Measurements from ENCODE around the gene SLC5A11. TPM values are rescaled to one million over a fixed set of nuclear protein-coding genes. Genes with fewer than 3 reads are reported as not detected.

The SLC5A11 gene
- total RNA-seq, 1 experiment from 2014 or later, result not detected

DNA sequence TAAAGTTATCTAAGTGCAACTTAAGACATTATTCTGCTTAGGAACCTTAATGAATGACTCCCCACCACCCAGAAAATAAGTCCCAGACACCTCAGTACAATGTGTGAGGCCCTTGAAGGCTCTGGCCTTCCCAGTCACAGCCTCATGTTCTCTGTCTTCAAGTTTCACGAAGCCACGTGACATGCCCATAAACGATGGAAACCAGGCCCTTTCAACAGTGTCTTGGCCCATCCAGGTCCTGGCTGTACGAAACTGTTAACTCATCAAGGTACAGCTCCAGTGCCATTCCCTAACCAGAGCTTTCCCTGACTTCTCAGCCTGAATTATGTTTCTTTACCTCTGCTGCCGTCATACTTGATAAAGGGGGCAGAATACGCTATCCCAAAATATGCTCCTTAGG, 100.4 kb downstream of the SLC5A11 start:
- no peak for TF ChIP-seq RELA (CRISPR knock-in tag; IDR thresholded peaks at IDR 0.05; ENCODE audit: borderline replicate concordance)
- no peak for TF ChIP-seq CREB1 (CRISPR knock-in tag; IDR thresholded peaks at IDR 0.05)
- no peak for TF ChIP-seq NR3C1 (CRISPR knock-in tag; conservative IDR thresholded peaks at IDR 0.05; ENCODE audit: low read depth)
- TF ChIP-seq CBFB (CRISPR knock-in tag; IDR thresholded peaks at IDR 0.05; ENCODE audit: low read depth), result no peak
- no peak for TF ChIP-seq EMX1 (CRISPR knock-in tag; IDR thresholded peaks at IDR 0.05)
- CTCF ChIA-PET, result no interaction called here
- no peaks in the 10 kb centered on the region for H3K27me3 Mint-ChIP-seq (ENCODE audit: low read depth)

DNA sequence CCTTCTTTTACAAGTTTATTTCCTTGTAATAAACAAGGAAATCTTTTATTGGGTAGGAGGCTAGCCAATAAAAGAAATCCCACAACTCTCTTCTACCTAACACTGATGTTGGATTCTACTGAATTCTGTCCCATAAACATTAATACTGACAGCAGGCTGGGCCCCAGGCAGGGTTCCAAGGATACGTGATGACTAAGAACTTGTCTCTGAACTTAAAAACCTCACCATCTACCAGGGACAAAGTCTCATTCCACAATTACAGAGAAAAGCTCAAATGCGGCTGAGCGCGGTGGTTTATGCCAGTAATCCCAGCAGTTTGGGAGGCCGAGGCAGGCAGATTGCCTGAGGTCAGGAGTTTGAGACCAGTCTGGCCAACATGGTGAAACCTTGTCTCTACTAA, 104.5 kb downstream of the SLC5A11 start:
- no peak overlapping the region for H3K4me3 Mint-ChIP-seq
- peaks cover 48% of the 10 kb centered on the region for H3K36me3 Mint-ChIP-seq
- DNase-seq (ENCODE audit: low spot score) (no peak), ATAC-seq (no peak)
- H3K4me1 Mint-ChIP-seq, result no peaks in the 10 kb centered on the region
- ChIA-PET POLR2A (no interaction called here), CTCF (no interaction called here)
- no peak for TF ChIP-seq TEAD1 (CRISPR knock-in tag; IDR thresholded peaks at IDR 0.05)
- TF ChIP-seq CBFB (CRISPR knock-in tag; IDR thresholded peaks at IDR 0.05; ENCODE audit: low read depth), result no peak
- TF ChIP-seq USF2 (CRISPR knock-in tag; IDR thresholded peaks at IDR 0.05), result no peak
- TF ChIP-seq NFYB (CRISPR knock-in tag; conservative IDR thresholded peaks at IDR 0.05; ENCODE audit: low read depth), result no peak
- no peak for TF ChIP-seq NR3C1 (CRISPR knock-in tag; conservative IDR thresholded peaks at IDR 0.05; ENCODE audit: low read depth)
- no peak for TF ChIP-seq NFE2L1 (CRISPR knock-in tag; IDR thresholded peaks at IDR 0.05)
- TF ChIP-seq ZNF532 (CRISPR knock-in tag; IDR thresholded peaks at IDR 0.05; ENCODE audit: borderline replicate concordance), result no peak
- no peak for TF ChIP-seq ZNF396 (CRISPR knock-in tag; IDR thresholded peaks at IDR 0.05; ENCODE audit: borderline replicate concordance)
- TF ChIP-seq SMAD4 (CRISPR knock-in tag; IDR thresholded peaks at IDR 0.05), result no peak
- no peak for TF ChIP-seq OVOL2 (CRISPR knock-in tag; IDR thresholded peaks at IDR 0.05; ENCODE audit: borderline replicate concordance)
- no peak for TF ChIP-seq ZNF281 (CRISPR knock-in tag; IDR thresholded peaks at IDR 0.05)
- no peaks in the 10 kb centered on the region for H3K27me3 Mint-ChIP-seq (ENCODE audit: low read depth)
- H3K27ac Mint-ChIP-seq, result no peak overlapping the region
- no peaks in the 10 kb centered on the region for H3K9me3 Mint-ChIP-seq

More for the DNA sequence above, 100.4 kb downstream of the SLC5A11 start:
- peaks cover 38% of the 10 kb centered on the region for H3K36me3 Mint-ChIP-seq
- DNase-seq (ENCODE audit: low spot score) (no peak), ATAC-seq (no peak)
- no peaks in the 10 kb centered on the region for H3K9me3 Mint-ChIP-seq
- no peak overlapping the region for H3K27ac Mint-ChIP-seq
- POLR2A ChIA-PET, result no interaction called here
- H3K4me3 Mint-ChIP-seq, result no peak overlapping the region
- H3K4me1 Mint-ChIP-seq, result no peaks in the 10 kb centered on the region

- Mint-ChIP-seq H3K36me3 (peaks cover 60% of the 10 kb centered on the region), H3K4me3 (no peak overlapping the region), H3K27ac (no peak overlapping the region), H3K27me3 (ENCODE audit: low read depth) (no peaks in the 10 kb centered on the region), H3K4me1 (no peaks in the 10 kb centered on the region), H3K9me3 (no peaks in the 10 kb centered on the region)
- ATAC-seq, result no peak
- POLR2A ChIA-PET, result interaction anchor here (0.6 kb wide), 1 partner anchor 1455 kb away, joined by 3 read pairs; no protein-coding TSS in a partner anchor
- DNase-seq (ENCODE audit: low spot score), result no peak
- CTCF ChIA-PET, result no interaction called here
- TF ChIP-seq SMAD4 (CRISPR knock-in tag; IDR thresholded peaks at IDR 0.05), result no peak
- no peak for TF ChIP-seq FOXK1 (CRISPR knock-in tag; IDR thresholded peaks at IDR 0.05)
- TF ChIP-seq ETV6 (CRISPR knock-in tag; IDR thresholded peaks at IDR 0.05), result no peak
- TF ChIP-seq, protein P1, sequence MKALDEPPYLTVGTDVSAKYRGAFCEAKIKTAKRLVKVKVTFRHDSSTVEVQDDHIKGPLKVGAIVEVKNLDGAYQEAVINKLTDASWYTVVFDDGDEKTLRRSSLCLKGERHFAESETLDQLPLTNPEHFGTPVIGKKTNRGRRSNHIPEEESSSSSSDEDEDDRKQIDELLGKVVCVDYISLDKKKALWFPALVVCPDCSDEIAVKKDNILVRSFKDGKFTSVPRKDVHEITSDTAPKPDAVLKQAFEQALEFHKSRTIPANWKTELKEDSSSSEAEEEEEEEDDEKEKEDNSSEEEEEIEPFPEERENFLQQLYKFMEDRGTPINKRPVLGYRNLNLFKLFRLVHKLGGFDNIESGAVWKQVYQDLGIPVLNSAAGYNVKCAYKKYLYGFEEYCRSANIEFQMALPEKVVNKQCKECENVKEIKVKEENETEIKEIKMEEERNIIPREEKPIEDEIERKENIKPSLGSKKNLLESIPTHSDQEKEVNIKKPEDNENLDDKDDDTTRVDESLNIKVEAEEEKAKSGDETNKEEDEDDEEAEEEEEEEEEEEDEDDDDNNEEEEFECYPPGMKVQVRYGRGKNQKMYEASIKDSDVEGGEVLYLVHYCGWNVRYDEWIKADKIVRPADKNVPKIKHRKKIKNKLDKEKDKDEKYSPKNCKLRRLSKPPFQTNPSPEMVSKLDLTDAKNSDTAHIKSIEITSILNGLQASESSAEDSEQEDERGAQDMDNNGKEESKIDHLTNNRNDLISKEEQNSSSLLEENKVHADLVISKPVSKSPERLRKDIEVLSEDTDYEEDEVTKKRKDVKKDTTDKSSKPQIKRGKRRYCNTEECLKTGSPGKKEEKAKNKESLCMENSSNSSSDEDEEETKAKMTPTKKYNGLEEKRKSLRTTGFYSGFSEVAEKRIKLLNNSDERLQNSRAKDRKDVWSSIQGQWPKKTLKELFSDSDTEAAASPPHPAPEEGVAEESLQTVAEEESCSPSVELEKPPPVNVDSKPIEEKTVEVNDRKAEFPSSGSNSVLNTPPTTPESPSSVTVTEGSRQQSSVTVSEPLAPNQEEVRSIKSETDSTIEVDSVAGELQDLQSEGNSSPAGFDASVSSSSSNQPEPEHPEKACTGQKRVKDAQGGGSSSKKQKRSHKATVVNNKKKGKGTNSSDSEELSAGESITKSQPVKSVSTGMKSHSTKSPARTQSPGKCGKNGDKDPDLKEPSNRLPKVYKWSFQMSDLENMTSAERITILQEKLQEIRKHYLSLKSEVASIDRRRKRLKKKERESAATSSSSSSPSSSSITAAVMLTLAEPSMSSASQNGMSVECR (CRISPR knock-in tag; IDR thresholded peaks at IDR 0.05; ENCODE audit: borderline replicate concordance), result no peak
- TF ChIP-seq ZNF121 (CRISPR knock-in tag; IDR thresholded peaks at IDR 0.05), result no peak
- TF ChIP-seq FOXP4 (CRISPR knock-in tag; IDR thresholded peaks at IDR 0.05), result no peak
These were observed 107.5 kb downstream of the SLC5A11 start for GRCh38 chr16:24953306-24953705.

Measured in WTC11 (cell line).